NCI-H1694 treated with DMSO at 0.1 percent for 48 hours (cell line): ENCODE results near the gene FAM53B.

Source experiments
- DNase-seq: peaks from one replicate; lab custom pipeline; 2025; lab: John Stamatoyannopoulos, UW

The FAM53B gene

GRCh38 chr10:124661660-124662180, 82.5 kb downstream of the FAM53B start:
- DNase-seq, result no peak

DNA sequence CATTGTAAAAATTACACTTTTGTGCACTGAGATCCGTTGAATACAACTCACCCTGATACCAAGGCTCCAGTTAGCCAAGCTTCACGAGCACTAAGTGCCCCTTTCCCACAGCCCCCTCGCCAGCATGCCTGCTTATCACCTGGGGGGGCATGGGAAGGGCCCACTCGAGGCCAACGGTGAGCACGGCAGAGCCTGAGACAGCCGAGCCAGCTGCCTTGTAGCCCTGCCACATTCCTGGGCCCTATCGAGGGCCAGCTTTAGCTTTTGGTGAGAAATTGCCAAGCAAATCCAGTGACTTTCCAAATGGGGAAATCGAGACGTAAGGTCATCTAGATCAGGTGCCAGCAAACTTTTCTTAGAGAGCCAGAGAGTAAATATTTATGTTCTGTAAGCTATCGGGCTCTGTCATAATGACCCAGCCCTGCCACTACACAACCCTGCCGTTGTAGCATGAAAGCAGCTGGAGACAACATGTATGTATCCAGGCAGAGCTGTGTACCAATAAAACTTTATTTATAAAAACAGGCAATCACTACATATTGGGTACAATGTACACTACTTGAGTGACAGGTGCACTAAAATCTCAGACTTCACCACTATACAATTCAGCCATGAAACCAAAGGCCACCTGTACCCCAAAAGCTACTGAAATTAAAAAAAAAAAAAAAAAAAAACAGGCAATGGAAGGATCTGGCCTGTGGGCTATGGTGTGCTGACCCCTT, 83.6 kb downstream of the FAM53B start:
- DNase-seq, result no peak

DNA sequence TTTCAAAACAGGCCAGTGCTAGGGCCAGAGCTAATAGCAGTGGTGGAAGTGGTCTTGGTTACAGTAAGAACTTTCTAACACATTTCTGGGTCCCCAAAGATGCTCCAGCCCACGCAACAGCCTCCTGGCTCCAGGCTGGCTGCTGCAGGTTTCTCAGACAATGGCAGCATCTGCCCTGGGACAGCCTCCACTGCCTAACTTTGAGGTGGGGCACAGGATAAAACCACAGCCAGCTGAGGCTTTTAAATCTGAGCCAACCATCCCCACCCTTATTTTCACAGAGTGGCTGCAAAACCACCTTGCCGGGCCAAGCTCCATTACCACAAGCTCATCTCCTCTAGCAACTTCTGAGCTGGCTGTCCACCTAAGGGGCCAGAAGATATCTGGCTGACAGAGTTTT, 84.8 kb downstream of the FAM53B start:
- no peak for DNase-seq

GRCh38 chr10:124658591-124659242, 85.5 kb downstream of the FAM53B start:
- DNase-seq, result no peak

GRCh38 chr10:124657806-124658205, 86.4 kb downstream of the FAM53B start:
- no peak for DNase-seq

- no peak for DNase-seq
Measured at GRCh38 chr10:124656541-124656940, 87.6 kb downstream of the FAM53B start.

GRCh38 chr10:124656113-124656490, 88.1 kb downstream of the FAM53B start:
- no peak for DNase-seq

DNA sequence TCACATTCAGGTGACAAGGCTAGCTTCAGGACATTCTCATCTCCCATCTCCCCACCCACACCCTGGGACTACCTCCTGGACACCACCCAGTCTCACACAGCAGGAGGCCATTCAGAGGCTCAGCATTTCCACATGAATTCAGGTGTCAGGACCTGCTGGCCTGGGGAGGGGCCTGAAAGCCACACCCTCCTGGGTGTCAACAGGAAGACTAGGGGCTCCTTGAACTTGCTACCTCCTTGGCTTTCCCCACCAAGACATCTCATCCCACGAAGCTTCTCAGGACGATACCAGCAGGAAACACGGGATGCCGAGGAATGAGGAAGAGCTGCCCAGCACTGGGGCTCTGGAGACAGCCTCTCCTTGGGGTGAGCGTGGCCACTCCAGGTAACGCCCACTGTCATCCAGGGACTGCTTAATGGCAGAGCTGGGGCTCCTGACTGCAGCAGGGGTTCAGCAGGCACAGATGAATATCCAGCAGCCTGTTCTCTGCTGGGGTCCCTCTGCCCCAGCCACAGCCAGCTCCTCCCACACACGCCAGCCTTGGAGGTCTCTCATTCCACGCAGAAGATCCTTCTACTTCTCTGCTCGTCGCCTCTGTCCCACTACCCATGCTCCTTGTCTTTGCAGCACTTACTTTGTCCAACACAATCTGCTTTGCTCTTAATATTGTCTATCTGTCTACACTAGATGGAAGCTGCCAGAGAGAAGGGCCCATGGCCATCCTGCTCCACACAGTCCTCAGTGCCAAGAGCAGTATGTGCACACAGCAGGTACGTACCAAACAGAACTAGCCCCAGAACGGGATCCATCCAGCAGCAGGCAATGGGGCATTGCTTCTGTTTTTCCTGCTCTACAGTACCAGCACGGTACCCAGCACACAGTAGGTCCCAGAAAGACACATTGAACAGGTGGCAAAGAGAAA, 88.7 kb downstream of the FAM53B start:
- DNase-seq, result no peak

- DNase-seq, result no peak
Measured at GRCh38 chr10:124654686-124655085, 89.5 kb downstream of the FAM53B start.

DNA sequence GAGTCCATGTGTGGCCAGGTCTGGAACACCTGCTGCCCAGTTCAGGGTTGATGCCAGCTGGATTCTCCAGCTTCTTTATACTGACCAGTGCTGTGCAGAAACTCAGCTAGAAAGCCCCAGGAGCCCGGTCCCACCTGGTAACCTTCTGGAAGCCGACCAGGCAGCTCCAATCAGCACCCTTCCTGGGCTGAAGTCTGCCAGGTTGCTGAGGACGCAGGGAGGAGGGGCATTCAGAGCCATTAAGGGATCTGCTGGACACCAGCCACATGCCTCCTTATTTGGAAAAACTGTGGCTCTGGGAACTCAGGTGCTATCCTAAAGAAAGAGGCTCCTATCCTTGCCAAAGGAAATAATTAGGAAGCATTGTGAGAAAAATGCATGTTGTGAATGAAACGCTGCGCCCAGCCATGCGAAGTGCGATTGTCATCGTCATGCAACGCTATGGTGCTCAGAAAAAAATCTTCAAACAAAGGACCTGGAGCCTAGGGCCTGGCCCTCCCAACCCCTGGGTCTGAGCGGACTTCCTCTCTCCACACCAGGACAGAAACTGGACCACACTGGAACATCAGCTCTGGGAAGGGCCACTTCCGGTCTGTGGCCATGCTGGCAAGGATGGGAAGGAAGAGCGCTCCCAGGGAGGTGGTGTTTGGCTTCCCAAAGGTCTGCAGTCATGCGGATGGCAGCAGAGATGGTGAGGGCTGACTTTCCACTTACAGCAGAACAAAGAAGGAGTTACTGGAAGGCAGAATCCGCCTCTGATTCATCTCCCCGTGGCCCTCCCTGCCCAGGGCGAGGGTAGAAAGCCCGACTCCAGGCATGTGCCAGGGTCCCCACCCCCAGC, 90.1 kb downstream of the FAM53B start:
- no peak for DNase-seq

- no peak for DNase-seq
Measured at GRCh38 chr10:124653311-124653710, 90.9 kb downstream of the FAM53B start.

- DNase-seq, result no peak
Measured at GRCh38 chr10:124652701-124653100, 91.5 kb downstream of the FAM53B start.

- no peak for DNase-seq
Measured at GRCh38 chr10:124652200-124652599, 92.0 kb downstream of the FAM53B start.

DNA sequence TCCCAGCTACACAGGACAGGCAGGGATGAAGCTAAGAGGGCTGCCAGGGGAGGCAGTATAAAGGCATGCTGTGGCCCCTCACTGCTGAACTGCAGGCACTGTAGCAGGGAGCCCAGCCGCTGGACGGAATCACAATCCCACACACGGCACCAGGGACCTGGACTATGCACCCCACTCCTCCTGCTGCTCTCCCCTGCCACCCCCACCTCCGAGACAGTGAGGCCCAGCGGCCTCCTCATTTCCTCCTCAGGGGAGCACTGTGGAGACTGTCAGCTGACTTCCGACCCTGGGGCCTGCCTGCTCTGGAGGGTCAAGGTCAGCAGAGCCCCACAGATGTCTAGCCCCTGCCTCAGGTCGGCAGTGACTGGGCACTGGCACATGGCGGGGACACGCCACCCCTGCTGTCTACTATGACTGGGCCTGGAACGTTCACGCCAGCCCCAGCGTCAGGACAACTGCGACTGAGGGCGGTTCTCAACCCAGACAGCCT, 92.7 kb downstream of the FAM53B start:
- no peak for DNase-seq

GRCh38 chr10:124650820-124651401, 93.3 kb downstream of the FAM53B start:
- DNase-seq, result no peak

- DNase-seq, result no peak
Measured at GRCh38 chr10:124650263-124650662, 93.9 kb downstream of the FAM53B start.

- DNase-seq, result no peak
Measured at GRCh38 chr10:124649214-124649613, 95.0 kb downstream of the FAM53B start.

GRCh38 chr10:124648738-124649137, 95.4 kb downstream of the FAM53B start:
- no peak for DNase-seq

DNA sequence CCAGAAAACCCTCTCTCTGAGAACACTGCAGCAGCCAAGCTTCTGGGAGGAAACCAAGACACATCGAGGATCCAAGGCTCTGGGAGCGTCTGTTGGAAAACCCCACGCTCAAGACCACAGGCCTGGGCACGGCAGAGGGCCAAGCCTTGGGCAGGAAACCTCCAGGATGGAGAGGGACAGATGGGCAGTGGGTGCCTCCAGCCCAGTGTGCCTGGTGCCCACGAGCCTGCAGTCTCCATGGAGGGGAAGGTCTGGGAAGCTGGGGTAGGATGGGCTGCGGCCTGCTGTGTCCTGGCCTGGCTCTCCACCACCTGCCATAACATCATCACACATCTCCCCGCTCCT, 96.1 kb downstream of the FAM53B start:
- no peak for DNase-seq

- no peak for DNase-seq
Measured at GRCh38 chr10:124647421-124648130, 96.6 kb downstream of the FAM53B start.
